Hepatocyte (in vitro differentiated cells): Measurements from ENCODE around the gene SNX12.

Source experiments
- EZH2 ChIP-seq: fragments of 200-600 bp; sonication (generic); IDR thresholded peaks from 2 replicates; pipeline ENCODE4 v1.6.1; 2016; ENCODE audit warnings: antibody characterized with exemption, mild to moderate bottlenecking, borderline replicate concordance
- EZH2phosphoT487 ChIP-seq: fragments of 200-600 bp; sonication (generic); IDR thresholded peaks from one replicate; pipeline ENCODE4 v1.6.1; 2018; ENCODE audit warnings: antibody characterized with exemption, mild to moderate bottlenecking, low read depth, moderate library complexity; ENCODE audit not compliant: unreplicated experiment, severe bottlenecking

DNA sequence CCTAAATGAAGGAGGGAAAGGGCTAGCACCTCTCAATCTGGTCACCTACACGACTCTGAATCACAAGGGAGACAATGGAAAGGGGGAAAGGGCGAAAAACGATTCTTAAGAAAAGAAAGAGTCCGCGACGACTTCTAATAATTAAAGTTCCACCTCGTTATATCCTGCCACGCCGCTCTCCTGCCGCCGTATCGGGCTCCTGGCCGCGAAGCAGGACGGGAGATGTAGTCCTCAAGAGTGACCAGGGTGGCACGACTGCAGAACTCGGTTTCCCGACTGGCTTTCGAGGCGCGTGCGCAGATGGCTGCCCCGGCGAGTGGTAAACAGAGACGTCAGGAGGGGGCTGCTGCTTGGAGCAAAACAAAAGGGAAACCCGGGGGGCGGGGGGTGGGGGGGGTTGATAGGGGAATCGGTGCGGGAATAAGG lies 27.4 kb upstream of the SNX12 start, which contains the start of gene FOXO4:
- TF ChIP-seq EZH2phosphoT487 (no peak), EZH2 (no peak)
